A549 (cell line): ENCODE measurements around the gene MAPK8IP3. TPM values are rescaled to one million over a fixed set of nuclear protein-coding genes. Genes with fewer than 3 reads are reported as not detected.

Experiments
- ATAC-seq, 2 experiments: fragments of 200-7000 bp in 1 of 2; fragments of >200 bp in 1 of 2; cut with Nextera tagmentation in 1 of 2; cut with Tn5 transposase in 1 of 2; 3 replicates each; pipeline versions ENCODE4 v1.8.0 to v1.9.1; 2018 to 2020; ENCODE audit warnings: mild to moderate bottlenecking in 1 of 2, moderate library complexity in 1 of 2
- CTCF ChIA-PET: fragments of 300-600 bp; sonication (Branson Sonifier 250); formaldehyde crosslinking; extraction: SDS; loops from one replicate; lab custom pipeline; 2021; ENCODE audit warnings: antibody characterized with exemption, inconsistent platforms; lab: Yijun Ruan, JAX
- POLR2A ChIA-PET: fragments of 350-600 bp; formaldehyde crosslinking; extraction: SDS; loops from one replicate; lab custom pipeline; 2021; ENCODE audit warnings: antibody characterized with exemption, inconsistent platforms; lab: Yijun Ruan, JAX
- DNase-seq, 2 experiments: peaks; one replicate each; pipeline versions ENCODE4 v3.0.0 to v3.0.0-alpha.2; 2011 to 2016; ENCODE audit warnings: low read depth in 1 of 2, low spot score in 1 of 2
- FAIRE-seq: peaks from 2 replicates; lab custom pipeline; 2011; peaks lifted over from hg19 to GRCh38; lab: Jason Lieb, UNC
- H3K27ac ChIP-seq, 2 experiments: fragments of >200 bp; sonication (Bioruptor Twin); formaldehyde crosslinking; 3 replicates each; pipeline ENCODE4 v1.5.1; 2016 to 2017
- H3K4me1 ChIP-seq: fragments of >200 bp; sonication (Bioruptor Twin); formaldehyde crosslinking; 3 replicates; pipeline ENCODE4 v1.6.1; 2016
- H3K4me2 ChIP-seq: fragments of >200 bp; sonication (Bioruptor Twin); formaldehyde crosslinking; 3 replicates; pipeline ENCODE4 v1.6.1; 2016
- H3K4me3 ChIP-seq: fragments of >200 bp; sonication (Bioruptor Twin); formaldehyde crosslinking; 3 replicates; pipeline ENCODE4 v1.5.1; 2016
- H3K9me3 ChIP-seq: fragments of >200 bp; sonication (Bioruptor Twin); formaldehyde crosslinking; 3 replicates; pipeline ENCODE4 v1.6.1; 2016
- BHLHE40 ChIP-seq: IDR thresholded peaks from 2 replicates; pipeline ENCODE4 v1.6.1; 2012; ENCODE audit warnings: low read depth, low read length, inconsistent platforms
- CBX8 ChIP-seq: fragments of 200-600 bp; sonication (generic); IDR thresholded peaks from 2 replicates; pipeline ENCODE4 v1.6.1; 2016
- CHD4 ChIP-seq: fragments of 200-600 bp; sonication (generic); IDR thresholded peaks from 2 replicates; pipeline ENCODE4 v1.6.1; 2016; ENCODE audit warnings: antibody characterized with exemption, mild to moderate bottlenecking, borderline replicate concordance
- EHF ChIP-seq: fragments of 250-450 bp; sonication (Bioruptor Pico); IDR thresholded peaks from 2 replicates; pipeline ENCODE4 v1.5.0; 2020; ENCODE audit warnings: mild to moderate bottlenecking
- EP300 ChIP-seq, 2 experiments: fragments of >200 bp; sonication (Bioruptor Twin); formaldehyde crosslinking; IDR thresholded peaks; 2 replicates in 1 of 2; 3 replicates in 1 of 2; pipeline ENCODE4 v1.6.1; 2016 to 2017
- GATA3 ChIP-seq: IDR thresholded peaks from 2 replicates; pipeline ENCODE4 v1.6.1; 2012; ENCODE audit warnings: borderline replicate concordance
- HOXA7 ChIP-seq: fragments of 250-450 bp; sonication (Bioruptor Pico); IDR thresholded peaks from 2 replicates; pipeline ENCODE4 v1.5.0; 2020; ENCODE audit warnings: mild to moderate bottlenecking, moderate library complexity
- HOXB5 ChIP-seq: fragments of 250-450 bp; sonication (Bioruptor Pico); IDR thresholded peaks from 2 replicates; pipeline ENCODE4 v1.5.0; 2020; ENCODE audit warnings: mild to moderate bottlenecking, moderate library complexity
- KDM5A ChIP-seq: fragments of 200-600 bp; sonication (generic); IDR thresholded peaks from 2 replicates; pipeline ENCODE4 v1.6.1; 2016; ENCODE audit warnings: antibody characterized with exemption, mild to moderate bottlenecking
- NR3C1 ChIP-seq: fragments of >200 bp; sonication (Bioruptor Twin); formaldehyde crosslinking; IDR thresholded peaks from 3 replicates; pipeline ENCODE4 v1.6.1; 2017
- TFCP2L1 ChIP-seq: fragments of 250-450 bp; sonication (Bioruptor Pico); IDR thresholded peaks from 2 replicates; pipeline ENCODE4 v1.5.0; 2021; ENCODE audit warnings: mild to moderate bottlenecking
- ZC3H11A ChIP-seq: fragments of 450-650 bp; IDR thresholded peaks from 2 replicates; pipeline ENCODE4 v1.6.1; 2014; ENCODE audit warnings: antibody characterized with exemption, mild to moderate bottlenecking
- ZFP36 ChIP-seq: fragments of 450-650 bp; IDR thresholded peaks from 2 replicates; pipeline ENCODE4 v1.6.1; 2014; ENCODE audit warnings: borderline replicate concordance; ENCODE audit not compliant: partially characterized antibody
- ZSCAN20 ChIP-seq: fragments of 250-450 bp; sonication (Bioruptor Pico); IDR thresholded peaks from 2 replicates; pipeline ENCODE4 v1.8.0; 2022; ENCODE audit warnings: mild to moderate bottlenecking, moderate library complexity
- WGBS: methylation state at CpG from one replicate; pipeline ENCODE4 v1.1.6; 2017; ENCODE audit errors: missing lambda C conversion rate; 5-methylcytosine and 5-hydroxymethylcytosine counted together
- polyA plus RNA-seq, 4 experiments: library from polyadenylated mRNA; depleted of rRNA in 3 of 4; stranded (reverse); fragments of >200 nt; fragmentation: RNase III in 1 of 4; extraction: RNeasy Plus Mini Kit Qiagen cat#74134 plus additional on column Dnase treatment in 1 of 4; gene quantifications; 2 replicates in 3 of 4; 3 replicates in 1 of 4; pipeline ENCODE4 v1.2.3, GENCODE V29; 2011 to 2017
- TF ChIP-seq, protein P1 (sequence below): IDR thresholded peaks from 2 replicates; pipeline ENCODE4 v1.6.1; 2012
- TF ChIP-seq, protein P2 (sequence below): fragments of 200-600 bp; sonication (generic); IDR thresholded peaks from 2 replicates; pipeline ENCODE4 v1.6.1; 2016; ENCODE audit warnings: antibody characterized with exemption, mild to moderate bottlenecking, moderate library complexity
- TF ChIP-seq, protein P3 (sequence below): fragments of >200 bp; sonication (Bioruptor Twin); formaldehyde crosslinking; IDR thresholded peaks from 3 replicates; pipeline ENCODE4 v1.6.1; 2016
- TF ChIP-seq, protein P4 (sequence below): fragments of 450-650 bp; IDR thresholded peaks from 2 replicates; pipeline ENCODE4 v1.6.1; 2014; ENCODE audit warnings: antibody characterized with exemption

Gene MAPK8IP3
- polyA plus RNA-seq, 2 of the 4 experiments (the other 2 are of a cell fraction) = 12.0 to 53.3 TPM

DNA sequence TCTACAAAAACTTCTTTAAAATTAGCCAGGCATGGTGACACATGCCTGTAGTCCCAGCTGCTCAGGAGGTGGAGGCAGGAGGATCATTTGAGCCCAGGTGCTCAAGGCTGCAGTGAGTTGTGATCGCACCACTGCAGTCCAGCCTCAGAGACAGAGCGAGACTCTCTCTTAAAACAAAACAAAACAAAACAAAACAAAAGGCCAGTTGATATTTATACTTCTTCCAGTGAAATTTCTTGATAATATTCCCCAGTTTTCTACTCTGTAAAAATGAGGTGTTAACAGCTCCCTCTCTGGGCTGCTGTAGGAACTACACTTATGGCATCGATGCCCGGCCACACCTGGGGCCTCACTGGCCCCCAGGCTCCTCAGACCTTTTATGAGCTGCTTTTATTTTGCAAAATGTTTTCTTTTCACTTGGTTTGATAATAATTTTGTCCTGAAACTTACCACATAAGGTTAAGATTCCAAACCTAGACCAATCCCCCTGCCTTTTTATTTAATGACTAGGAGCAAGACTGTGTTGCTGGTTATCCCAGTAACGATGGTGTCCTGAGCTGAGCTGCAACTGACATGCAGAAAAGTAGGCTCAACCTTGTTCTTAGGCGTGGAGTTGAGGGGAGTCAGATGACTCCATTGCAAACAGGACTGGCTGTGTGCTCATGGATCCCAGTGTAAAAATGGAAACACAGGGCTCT lies 17.6 kb downstream of the MAPK8IP3 start (continued):
- TF ChIP-seq, protein P1, sequence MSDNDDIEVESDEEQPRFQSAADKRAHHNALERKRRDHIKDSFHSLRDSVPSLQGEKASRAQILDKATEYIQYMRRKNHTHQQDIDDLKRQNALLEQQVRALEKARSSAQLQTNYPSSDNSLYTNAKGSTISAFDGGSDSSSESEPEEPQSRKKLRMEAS = no peak
- no peak for TF ChIP-seq NR3C1
- TF ChIP-seq HOXB5 = no peak
- no peak for TF ChIP-seq EP300 (IDR thresholded peaks at IDR 0.05)

DNA sequence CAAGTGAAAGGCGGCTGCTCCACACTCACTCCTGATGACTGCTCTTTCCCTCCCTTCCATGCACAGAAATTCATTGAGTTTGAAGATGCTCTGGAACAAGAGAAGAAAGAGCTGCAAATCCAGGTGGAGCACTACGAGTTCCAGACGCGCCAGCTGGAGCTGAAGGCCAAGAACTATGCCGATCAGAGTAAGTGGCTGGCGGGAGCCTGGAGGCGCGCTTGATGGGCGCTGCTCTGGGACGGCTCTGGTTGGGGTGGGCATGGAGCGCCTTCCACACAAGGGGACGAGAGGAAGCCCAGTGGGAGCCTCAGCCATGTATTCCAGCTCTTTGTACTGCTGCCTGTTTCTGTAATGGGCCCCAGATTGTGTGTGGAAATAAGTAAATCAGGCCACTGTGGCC lies 18.5 kb downstream of the MAPK8IP3 start:
- ATAC-seq (no peak), FAIRE-seq (no peak)

More for the DNA sequence above, 18.5 kb downstream of the MAPK8IP3 start:
- H3K4me3 ChIP-seq = no peak overlapping the region
- ChIA-PET CTCF (interaction anchor here (0.7 to 2.2 kb wide), 12 partner anchors 9 to 212 kb away, joined by 3 to 7 read pairs (median 3); partner anchors contain the start of genes EME2 and MRPS34), POLR2A (no interaction called here)
- H3K9me3 ChIP-seq = no peaks in the 10 kb centered on the region
- no peak overlapping the region for H3K27ac ChIP-seq
- H3K4me1 ChIP-seq = peaks cover 33% of the 10 kb centered on the region
- no peak overlapping the region for H3K4me2 ChIP-seq
- no peak for DNase-seq
- 95% methylated on average over 12 of the region's 12 CpGs for WGBS
- no peak for TF ChIP-seq ZSCAN20 (CRISPR knock-in tag)
- TF ChIP-seq KDM5A = no peak
- TF ChIP-seq ZC3H11A = no peak
- no peak for TF ChIP-seq BHLHE40
- TF ChIP-seq, protein P1 = no peak
- no peak for TF ChIP-seq HOXA7 (CRISPR knock-in tag)
- TF ChIP-seq TFCP2L1 (CRISPR knock-in tag) = no peak
- no peak for TF ChIP-seq CHD4
- TF ChIP-seq, protein P2, sequence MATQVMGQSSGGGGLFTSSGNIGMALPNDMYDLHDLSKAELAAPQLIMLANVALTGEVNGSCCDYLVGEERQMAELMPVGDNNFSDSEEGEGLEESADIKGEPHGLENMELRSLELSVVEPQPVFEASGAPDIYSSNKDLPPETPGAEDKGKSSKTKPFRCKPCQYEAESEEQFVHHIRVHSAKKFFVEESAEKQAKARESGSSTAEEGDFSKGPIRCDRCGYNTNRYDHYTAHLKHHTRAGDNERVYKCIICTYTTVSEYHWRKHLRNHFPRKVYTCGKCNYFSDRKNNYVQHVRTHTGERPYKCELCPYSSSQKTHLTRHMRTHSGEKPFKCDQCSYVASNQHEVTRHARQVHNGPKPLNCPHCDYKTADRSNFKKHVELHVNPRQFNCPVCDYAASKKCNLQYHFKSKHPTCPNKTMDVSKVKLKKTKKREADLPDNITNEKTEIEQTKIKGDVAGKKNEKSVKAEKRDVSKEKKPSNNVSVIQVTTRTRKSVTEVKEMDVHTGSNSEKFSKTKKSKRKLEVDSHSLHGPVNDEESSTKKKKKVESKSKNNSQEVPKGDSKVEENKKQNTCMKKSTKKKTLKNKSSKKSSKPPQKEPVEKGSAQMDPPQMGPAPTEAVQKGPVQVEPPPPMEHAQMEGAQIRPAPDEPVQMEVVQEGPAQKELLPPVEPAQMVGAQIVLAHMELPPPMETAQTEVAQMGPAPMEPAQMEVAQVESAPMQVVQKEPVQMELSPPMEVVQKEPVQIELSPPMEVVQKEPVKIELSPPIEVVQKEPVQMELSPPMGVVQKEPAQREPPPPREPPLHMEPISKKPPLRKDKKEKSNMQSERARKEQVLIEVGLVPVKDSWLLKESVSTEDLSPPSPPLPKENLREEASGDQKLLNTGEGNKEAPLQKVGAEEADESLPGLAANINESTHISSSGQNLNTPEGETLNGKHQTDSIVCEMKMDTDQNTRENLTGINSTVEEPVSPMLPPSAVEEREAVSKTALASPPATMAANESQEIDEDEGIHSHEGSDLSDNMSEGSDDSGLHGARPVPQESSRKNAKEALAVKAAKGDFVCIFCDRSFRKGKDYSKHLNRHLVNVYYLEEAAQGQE = no peak
- no peak for TF ChIP-seq EHF (CRISPR knock-in tag)
- TF ChIP-seq, protein P3, sequence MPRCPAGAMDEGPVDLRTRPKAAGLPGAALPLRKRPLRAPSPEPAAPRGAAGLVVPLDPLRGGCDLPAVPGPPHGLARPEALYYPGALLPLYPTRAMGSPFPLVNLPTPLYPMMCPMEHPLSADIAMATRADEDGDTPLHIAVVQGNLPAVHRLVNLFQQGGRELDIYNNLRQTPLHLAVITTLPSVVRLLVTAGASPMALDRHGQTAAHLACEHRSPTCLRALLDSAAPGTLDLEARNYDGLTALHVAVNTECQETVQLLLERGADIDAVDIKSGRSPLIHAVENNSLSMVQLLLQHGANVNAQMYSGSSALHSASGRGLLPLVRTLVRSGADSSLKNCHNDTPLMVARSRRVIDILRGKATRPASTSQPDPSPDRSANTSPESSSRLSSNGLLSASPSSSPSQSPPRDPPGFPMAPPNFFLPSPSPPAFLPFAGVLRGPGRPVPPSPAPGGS = no peak
- TF ChIP-seq, protein P4, sequence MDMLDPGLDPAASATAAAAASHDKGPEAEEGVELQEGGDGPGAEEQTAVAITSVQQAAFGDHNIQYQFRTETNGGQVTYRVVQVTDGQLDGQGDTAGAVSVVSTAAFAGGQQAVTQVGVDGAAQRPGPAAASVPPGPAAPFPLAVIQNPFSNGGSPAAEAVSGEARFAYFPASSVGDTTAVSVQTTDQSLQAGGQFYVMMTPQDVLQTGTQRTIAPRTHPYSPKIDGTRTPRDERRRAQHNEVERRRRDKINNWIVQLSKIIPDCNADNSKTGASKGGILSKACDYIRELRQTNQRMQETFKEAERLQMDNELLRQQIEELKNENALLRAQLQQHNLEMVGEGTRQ = no peak
- TF ChIP-seq CBX8 = no peak
- TF ChIP-seq EP300 (IDR thresholded peaks at IDR 0.05) = no peak
- TF ChIP-seq GATA3 = no peak
- no peak for TF ChIP-seq ZFP36
